HG03520 (cell line): ENCODE results near the gene PRR35.

Source experiments
- ATAC-seq: cut with Tn5 transposase; IDR thresholded peaks from one replicate; pipeline ENCODE4 v1.9.1; 2021; ENCODE audit warnings: mild to moderate bottlenecking, moderate library complexity; ENCODE audit not compliant: unreplicated experiment

The PRR35 gene

DNA sequence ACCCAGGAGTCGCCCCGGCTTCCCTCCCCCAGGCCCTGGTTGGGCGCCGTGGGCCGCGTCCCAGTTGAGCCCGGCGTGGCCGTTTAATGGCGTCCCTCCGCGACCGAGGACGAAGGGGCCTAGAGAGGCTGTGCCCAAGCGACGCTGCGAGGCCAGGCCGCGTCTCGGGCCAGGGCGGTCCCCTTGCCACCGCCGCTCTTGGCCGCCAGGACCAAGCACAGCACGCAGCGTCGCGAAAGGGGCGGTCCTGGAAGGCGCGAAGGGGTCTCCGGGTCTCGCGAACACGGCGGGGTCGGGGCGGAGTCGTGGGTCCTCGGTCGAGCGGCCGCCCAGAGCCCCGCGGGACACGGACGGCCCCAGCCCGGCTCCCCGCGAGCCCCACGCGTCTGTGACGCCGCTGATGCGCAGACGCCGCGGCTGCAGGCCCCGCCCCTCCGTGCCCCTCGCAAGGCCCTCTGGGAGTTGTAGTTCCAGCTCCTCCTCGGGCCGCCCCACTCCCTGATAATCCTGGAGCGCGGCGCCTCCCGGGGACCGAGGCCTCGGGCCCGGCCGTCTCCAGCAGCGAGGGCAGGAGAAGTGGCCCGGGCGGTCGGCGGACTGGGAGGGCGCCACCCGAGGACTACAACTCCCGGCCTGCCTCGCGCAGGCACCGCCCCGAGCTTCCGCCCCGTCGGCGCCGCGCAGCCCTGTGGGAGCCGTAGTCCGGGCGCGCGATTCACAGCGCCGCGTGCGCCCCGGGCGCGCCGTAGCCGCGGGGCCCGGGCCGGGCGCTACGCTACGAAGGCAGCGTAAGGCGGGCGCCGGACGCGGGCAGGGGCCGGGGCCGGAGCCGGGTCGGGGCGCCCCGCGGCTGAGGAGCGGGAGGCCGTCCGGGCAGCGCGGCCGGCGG is 32.9 kb upstream of the PRR35 start, which contains the start of gene CAPN15:
Gene CAPN15, plus strand, starts transcription at position 698 of the 889 bp plus-strand sequence. CDS start 19,127 bp downstream, outside the sequence.
- ATAC-seq = peak; percentile 69

DNA sequence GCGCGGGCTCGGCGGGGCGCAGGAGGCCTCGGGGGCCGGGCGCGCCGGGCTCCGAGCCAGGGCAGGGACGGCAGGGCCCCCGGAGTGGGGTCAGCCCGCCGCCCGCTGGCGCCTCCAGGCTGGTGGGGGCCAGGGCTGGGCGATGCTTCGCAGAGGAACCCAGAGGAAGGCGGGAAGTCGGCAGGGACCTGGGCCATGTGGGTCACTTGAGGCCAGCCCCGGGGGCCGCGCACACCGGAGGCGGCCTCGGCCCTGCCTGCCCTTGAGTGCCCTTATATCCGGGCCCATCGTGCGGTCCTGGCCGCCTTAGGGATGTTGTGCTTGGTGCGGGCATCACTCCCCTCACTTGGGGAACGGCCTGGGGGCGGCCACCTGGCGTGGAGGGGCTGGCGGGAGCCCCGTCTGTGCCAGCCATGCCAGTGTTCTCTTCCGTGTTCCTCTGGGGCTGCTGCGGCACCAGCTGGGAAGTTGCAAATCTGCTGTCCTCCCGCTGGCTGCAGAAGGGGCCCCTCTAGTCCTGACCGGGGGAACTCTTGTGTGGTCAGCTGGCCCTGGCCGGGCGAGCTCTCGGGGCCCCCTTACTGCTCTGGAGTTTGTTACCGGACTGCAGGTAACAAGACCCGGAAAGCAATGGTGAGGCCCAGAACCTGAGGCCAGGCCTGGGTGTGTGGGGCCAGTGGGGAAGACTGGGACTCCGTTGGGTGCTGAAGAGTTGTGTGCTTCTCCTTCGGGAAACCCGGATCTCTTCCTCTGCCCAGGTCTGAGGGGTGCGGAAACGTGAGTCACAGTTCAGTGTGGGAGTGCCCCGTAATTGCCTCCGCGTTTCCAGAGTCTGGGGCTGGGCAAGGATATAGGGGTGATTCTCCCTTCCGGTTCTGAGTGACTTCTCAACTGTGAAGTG is 31.8 kb upstream of the PRR35 start:
- ATAC-seq = peak; percentile 11

DNA sequence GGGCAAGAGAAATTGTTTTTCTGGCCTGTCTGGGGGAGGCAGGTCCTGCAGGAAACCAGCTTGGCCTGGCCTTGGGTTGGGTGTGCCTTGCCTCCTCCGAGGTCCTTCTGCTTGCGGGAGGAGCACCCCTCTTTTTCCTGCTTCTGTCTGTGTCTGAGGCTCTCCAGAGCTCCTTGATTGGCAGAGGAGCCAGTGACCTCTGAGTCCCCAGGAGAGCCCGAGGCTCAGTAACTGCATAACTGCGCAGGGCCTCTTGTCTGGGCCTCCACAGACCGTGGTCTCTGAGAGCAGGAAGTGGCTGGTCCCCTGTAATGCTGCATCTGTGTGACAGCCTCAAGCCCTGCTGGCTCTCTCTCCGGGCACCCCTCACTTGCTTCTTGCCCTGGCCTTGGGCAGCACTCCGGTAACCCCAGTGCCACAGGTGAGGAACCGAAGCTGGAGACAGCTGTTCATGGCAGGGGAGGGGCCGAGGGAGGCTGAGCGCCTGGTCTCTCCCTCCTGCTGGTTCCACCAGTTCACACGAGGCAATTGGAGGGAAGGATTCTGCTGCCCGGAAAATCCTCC is 31.1 kb upstream of the PRR35 start:
- ATAC-seq = no peak

DNA sequence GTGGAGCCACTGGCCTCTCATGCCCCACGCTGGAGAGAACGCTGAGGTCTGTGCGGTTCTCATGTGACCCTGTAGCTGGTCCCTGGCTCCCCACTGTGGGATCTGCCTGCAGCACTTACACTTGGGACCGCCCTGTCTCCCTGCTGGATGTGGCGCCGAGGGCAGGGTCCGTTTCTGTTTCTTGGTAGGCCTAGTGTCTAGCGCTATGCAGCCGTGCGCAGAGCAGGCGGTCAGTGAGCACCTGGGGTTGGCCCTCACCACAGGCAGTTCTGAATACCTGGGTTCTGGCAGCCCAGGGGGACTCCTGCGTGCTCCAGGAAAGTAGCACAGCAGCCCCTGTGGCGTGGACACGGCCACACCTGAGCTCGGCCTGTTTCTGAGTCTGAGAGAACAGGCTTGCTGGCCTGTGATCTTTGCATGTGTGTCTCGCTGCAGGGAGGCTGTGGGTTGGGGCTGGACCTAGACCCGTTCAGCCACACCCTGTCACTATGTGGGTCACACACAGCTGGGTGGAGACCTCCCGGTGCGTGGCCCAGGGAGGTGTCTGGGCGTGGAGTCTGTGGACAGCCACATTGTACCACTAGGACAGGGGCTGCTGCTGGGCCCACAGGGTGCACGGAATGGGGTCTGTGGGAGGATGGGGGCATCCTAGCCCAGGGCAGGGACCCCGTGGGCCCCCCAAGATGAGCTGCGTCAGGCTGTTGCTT is 29.9 kb upstream of the PRR35 start:
- ATAC-seq = no peak

DNA sequence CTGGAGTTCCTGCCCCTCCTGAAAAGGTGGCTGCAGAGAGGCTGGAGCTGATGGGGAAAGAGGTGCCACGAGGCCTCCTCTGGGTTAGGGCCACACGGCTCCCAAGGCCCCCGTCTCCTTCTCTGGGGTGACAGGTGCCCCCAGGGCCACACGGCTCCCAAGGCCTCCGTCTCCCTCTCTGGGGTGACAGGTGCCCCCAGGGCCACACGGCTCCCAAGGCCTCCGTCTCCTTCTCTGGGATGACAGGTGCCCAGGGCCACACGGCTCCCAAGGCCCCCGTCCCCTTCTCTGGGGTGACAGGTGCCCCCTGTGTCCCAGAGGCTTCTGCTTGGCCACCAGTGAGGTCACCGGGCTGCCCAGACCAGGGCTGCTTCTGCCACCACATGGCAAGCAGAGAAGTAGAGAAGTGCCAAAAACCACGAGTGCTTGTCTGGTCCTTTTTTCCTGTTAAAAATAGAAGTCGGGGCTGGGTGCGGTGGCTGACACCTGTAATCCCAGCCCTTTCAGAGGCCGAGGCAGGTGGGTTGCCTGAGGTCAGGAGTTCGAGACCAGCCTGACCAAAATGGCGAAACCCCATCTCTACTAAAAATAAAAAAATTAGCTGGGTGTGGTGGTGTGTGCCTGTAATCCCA is 28.6 kb upstream of the PRR35 start:
- no peak for ATAC-seq

DNA sequence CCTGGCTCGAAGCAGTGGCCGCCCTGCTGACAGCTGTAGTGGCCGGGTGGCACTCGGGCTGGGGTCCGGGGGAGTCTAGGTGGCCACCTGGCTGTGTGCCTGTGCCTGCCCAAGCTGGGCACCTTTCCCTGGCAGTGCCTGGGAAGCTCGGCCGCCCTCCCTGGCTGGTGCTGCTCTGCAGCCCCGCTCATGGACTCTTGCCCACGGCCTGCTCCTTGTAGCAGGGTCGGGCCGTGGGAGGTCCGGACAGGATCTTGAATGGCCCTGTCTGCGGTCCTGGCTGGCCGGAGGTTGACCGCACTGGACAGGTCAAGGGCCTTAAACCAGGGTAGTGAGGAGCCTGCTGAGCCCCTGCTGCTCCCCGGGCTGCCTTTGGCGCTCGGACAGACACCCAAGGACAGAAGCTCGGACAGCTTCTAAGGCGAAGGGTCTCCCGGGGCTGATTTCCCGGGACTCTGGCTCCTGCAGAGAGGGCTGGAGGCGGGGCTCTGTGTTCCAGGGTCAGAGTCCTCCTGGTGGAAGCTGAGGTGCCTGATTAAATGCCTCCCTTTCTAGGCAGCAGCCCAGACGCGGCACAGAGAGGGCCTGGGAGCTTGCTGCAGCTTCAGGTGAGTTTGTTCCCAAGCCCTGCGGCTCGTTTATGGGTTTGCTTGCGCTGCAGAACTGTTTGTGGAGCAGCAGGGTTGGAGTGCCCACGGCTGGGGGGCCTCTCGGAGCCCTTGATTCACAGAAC is 26.6 kb upstream of the PRR35 start:
- ATAC-seq = no peak

DNA sequence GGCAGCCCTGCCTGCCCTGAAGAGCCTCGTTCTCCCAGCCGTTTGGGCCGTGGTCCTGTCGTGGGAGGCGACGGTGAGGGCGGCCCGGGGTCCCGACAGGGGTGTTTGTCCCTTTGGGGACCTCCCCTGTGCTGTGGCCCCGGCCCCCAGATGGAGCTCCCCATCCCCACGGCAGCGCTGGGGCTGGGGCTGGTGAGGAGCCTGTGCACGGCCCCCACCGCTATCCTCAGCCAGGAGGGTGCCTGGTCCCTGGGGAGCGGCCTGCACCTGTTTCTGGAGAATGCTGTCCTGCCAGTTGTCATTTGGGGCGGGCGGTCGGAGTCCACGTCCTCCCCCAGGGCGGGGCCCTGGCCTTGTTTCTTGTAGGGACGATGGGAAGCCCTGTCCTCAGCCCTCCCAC is 26.1 kb upstream of the PRR35 start:
- no peak for ATAC-seq

DNA sequence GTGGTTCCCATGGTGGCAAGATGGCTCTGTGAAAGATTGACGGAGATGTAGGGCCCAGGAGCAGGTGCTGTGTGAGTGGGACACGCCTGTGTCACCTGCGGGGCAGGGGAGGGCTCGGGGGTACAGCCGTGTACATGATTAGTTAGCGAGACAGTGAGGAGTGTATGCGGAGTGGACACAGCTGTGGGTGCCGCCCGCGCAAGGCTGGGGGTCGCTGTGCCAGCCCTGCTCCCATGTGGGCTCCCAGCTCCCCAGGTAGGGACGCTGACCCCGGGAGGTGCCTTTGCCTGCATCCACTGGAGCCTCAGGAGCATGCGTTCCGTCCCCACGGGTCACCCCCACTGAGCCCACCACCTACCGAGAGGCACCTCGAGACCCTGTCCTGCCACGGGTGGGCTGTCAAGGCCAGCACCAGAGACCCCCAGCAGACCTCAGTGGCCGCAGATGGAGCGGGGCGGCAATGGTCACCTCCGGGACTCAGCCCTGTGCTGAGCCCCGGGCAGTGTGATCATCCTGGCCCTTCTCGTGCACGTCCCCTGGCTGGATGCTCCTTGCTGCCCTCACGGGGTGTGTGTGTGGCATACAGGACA is 25.2 kb upstream of the PRR35 start:
- ATAC-seq = no peak

DNA sequence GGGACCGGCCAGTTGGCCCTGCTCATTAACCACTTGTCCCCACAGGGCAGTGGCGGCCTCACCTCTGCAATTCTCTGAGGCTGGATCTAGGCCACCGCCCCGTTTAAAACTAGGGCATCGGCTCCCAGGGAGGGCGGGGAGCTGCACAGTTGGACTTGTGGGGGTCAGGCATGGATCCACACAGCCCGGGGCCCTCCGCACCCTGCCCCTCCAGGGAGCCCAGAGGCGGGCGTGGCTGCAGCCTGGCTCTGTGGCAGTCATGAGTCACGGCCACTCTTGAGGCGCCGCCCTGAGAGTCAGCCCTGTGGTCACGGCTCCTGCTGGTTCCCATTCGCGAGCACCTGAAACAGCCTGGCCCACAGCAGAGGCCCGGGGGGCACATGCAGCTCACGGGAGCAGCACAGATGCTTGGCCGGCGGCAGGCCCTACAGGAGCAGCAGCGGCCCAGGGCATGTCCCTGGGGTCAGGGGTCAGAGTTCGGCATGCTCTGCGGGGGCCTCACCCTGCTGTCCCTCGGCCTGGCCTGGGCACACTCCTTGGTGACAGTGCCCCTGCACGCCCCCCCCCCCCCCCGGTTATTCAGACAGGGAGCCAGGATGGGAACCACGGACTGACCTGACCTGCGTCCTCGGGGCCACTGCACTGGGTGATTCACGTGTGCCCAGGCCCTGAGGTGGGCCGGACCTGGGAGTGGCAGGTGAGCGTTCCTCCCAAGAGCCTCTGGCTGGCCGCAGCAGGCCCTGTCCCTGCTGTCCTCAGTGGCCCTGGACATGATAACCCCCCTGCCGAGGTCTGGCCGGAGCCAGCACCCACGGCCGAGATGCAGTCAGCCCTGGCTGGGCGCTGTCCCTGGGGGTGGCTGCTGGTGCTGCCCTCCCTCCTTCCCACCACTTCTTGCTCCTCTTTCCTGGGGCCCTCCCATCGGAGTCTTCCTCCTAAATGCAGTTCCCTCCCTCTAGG is 24.5 kb upstream of the PRR35 start:
- ATAC-seq = no peak

DNA sequence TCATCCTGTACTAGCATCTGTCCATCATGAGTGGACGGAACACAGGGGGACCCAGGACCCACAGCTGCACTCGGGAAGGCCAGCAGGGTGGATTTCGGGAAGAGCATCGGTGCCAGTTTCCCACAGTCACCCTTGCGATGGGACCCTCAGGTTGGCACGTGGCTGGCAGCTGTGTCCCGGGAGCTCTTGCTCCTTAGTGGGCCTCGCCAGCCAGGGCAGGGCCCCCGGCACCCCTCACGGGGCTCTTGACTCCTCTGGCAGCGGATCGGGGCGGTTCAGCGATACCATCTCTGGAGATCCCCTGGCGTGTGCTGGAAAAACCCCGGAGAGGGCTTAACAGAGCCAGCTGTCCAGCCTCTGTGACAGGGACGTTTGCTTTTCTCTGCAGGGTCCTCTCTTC is 23.4 kb upstream of the PRR35 start:
- ATAC-seq = no peak

DNA sequence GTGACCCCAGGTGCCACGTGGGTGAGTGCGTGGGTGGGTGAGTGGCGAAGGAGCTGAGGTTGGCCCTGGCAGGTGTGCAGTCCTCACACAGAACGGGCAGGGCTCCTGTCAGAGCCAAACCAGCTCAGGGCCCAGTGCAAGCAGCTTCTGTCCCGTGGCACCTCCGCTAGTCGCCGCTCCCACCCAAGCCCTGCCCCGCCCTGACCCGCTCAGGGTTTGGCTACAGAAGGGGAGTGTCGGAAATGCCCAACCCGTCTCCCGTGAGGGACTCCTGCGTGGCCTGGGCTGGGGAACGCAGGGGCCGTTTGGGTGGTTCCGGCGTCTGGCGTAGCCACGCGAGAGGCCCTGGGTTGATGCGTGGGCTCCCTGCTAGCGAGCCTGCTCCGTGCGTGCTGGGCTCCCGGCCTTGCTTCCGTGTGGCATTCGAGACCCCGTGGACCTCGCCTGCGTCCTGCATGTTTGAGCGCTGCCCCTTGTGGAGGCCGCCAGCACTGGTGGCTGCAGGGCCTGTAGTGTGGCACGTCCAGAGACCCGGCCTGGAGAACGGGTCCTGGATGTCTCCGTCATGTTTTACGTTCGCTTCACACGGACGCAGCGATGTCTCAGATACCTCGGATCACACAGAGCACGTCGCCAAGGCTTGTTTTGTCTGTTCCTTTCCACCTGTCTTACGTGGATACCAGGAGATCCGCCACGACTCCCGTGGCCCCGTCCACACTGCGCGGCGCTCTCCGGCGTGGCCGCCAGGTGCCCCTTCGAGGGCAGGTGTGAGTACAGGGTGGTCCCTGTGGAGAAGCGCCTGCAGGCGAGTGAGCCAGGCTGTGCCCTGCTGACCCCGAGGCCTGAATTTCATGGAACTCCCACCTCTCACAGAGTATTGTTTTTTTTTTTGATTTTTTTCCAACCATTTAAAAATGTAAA is 22.5 kb upstream of the PRR35 start:
- no peak for ATAC-seq

DNA sequence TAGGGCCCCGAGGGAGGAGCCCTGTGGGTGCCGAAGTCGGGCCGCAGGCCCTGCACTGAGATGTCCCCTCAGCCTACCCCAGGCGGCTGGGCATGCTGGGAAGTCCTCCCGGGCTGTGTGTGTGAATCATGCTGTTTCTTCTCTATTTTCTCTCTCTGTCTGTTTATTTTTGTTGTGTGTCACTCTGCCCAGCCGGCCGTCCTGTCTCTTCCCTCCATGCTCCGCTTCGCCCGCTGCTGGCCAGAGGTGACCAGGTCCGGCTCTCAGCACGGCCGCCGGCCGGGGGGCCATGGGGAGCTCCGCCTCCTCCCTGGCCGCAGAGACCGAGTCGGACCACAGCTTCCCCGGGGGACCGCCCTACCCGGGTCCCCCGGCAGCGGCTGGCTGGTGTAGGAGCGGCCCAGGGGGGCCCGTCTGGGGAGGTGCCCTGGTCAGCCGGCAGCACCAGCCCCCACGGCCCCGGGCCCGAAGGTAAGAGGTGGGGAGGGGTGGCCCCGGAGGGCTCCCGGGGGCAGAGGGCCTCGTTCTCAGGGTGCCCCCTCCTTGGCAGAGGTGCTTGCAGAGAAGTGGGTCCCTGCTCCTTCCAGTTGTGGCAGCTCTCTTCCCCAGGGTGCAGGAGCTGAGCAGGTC is 20.2 kb upstream of the PRR35 start:
- no peak for ATAC-seq

DNA sequence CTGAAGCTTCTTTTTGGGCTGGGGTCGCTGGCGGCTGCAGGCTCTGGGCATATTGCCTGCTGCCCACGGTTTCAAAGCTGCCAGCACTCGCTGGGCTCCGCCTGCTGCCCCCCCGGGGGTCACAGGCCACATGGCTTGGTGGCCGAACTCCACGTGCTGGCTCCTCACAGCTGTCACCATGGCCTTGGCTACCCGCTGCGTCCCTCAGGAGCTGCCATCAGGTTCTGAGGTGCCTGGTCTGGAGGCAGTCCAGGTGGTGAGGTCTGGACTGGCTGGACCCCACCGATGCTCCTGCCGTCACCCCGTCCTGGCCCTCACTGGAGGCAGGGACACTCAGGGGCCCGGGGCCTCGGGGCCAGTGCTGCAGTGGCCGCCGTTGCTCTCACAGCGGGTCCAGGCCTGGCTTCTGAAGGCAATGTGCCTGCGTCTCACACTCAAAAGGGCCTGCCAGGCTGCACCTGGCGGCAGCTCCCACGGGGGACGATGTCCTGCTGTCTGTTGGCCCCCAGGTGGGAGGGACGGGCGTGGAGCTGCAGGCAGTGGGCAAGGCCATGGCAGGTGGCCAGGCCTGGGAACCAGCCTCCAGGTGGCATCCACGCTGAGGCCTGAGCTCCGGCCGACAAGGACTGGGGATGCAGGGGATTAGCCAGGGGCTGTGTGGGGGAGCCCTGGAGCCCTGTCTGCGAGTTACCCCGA is 19.4 kb upstream of the PRR35 start:
- ATAC-seq = no peak

DNA sequence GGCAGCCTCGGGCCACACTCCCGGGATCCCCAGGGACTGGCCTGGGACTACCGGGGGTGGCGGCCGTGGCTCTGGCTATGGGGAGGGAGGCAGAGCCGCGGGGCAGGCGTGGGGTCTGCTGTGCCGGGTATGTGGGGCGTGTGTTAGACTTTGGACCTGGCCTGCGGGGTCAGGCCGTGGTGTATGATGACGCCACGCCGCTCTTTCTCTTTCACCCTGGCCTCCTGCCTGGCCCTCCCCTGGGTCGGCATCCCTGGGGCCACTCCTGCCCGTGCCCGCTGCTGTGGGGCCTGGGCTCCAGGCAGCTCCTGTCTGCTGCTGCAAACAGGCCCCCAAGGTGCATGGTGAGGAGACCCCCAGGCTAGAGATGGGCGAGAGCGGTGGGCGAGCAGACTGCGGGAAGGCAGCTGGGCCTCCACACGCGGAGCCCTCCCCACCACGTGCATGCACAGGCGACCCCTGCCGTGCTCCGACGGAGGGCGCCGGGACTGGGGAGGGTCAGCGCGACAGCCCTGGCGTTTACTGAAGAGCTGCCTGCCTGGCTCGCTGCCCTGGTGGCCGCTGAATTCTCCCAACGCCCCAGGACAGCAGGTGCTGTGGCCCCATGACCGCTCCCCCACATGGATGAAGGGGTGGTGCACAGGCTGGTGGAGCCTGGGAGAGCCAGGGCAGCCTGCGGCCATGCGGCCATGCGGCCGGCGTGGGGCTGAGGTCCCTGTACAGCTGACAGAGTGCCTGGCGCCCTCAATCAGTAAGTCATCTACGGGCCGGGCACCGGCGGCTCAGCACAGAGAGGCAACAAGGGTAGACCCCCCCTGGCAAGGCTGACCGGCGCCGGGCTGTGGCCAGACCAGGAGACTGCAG is 16.7 kb upstream of the PRR35 start:
- ATAC-seq = no peak

DNA sequence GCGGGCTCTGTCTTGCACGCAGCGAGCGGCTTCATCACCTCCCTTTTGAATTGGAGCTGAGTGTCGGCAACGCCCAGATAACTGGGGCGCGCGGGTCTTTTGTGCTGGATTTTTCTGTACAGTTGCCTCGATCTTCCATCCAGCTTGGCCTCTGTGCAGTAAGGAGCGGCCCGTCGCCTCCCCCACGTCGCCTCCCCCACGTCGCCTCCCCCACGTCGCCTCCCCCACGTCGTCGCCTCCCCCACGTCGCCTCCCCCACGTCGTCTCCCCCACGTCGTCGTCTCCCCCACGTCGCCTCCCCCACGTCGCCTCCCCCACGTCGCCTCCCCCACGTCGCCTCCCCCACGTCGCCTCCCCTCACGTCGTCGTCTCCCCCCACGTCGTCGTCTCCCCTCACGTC is 15.7 kb upstream of the PRR35 start:
- no peak for ATAC-seq
